Retinal pigment epithelial cell (primary cell): ENCODE data around the gene FGF4.
"Not testable (repeated sequence)": the region's sequence is repeated elsewhere in the genome, so short reads cannot be mapped to it uniquely, and the experiment has no call there.

Experiments
- DNase-seq: peaks from one replicate; pipeline ENCODE4 v3.0.0-alpha.2; 2010; ENCODE audit warnings: low read depth
- H3K4me3 ChIP-seq: 2 replicates; pipeline ENCODE4 v1.5.1; 2011; ENCODE audit warnings: mild to moderate bottlenecking, low read length, control low read depth, moderate library complexity
- TF ChIP-seq, protein P1 (sequence below): conservative IDR thresholded peaks from 2 replicates; pipeline ENCODE4 v1.5.1; 2011; ENCODE audit warnings: low read depth, low read length, control low read depth, inconsistent platforms

Gene FGF4

DNA sequence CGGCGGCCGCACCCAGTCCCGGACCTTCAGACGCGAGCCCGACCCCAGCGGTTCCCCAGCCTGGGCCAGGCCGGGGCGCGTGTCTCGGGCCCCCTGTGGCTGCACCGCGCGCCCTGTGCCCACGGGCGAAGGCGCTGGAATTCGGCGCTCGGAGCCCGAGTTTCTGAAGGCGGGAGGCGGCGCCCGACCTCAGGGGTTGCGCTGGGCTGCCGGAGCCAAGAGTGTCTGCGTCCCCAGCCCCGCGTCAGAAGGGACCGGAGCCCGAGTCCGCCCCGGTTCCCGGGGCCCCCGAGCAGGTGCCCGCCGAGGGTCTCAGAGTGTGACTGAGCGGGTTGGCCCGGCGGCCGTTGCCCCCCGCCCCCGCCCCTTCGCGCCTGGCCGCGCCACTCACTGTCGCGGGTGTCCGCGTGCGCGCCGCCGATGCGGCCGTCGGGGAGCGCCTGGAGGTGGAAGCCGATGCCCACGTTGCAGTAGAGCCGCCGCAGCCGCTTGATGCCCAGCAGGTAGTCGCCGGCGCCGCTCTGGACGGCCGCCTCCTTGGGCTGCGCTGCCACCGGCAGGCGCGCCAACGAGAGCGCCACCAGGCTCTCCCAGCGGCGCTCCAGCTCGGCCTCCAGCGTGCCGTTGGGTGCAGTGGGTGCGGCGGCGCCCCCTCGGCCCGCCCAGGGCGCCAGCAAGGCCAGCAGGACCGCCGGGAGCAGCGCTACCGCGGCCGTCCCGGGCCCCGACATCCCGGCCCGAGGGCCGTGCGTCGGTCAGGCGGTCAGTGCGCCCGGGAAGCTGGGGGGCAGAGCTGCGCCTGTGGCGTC lies 583 bp downstream of the FGF4 start:
- TF ChIP-seq, protein P1, sequence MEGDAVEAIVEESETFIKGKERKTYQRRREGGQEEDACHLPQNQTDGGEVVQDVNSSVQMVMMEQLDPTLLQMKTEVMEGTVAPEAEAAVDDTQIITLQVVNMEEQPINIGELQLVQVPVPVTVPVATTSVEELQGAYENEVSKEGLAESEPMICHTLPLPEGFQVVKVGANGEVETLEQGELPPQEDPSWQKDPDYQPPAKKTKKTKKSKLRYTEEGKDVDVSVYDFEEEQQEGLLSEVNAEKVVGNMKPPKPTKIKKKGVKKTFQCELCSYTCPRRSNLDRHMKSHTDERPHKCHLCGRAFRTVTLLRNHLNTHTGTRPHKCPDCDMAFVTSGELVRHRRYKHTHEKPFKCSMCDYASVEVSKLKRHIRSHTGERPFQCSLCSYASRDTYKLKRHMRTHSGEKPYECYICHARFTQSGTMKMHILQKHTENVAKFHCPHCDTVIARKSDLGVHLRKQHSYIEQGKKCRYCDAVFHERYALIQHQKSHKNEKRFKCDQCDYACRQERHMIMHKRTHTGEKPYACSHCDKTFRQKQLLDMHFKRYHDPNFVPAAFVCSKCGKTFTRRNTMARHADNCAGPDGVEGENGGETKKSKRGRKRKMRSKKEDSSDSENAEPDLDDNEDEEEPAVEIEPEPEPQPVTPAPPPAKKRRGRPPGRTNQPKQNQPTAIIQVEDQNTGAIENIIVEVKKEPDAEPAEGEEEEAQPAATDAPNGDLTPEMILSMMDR, result no peak
- no peak for DNase-seq
- no peak overlapping the region for H3K4me3 ChIP-seq

DNA sequence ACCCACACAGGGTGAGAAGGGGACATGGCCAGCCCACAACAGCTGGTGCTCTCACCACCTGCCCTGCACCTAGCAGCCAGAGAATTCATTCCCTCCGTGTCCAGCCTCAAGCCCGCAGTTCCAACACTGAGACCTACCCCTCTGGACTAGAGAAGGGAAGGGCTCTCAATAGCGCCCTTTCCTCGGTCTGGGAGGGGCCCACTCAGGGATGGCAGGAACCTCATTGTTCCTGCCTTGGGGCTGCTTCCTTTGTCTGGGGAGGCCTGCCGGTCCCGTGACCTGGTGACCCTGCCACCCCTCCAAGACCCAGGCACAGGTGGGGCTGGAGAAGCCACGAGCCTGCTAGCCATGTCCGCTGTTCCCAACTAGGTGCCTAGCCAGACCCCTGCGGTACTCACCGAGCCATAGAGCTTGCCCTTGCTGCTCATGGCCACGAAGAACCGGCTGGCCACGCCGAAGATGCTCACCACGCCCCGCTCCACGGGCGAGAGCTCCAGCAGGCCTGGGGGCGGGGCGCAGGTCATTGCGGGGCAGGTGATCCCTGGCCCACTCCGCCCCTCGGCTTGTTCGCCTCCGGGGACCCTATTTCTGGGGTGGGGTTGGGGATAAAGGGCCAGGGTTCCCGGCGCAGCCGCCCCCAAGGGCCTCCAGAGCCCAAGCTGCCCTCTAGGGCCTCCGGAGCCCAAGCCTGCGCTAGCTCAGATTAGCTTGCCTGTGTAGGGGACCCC lies 1.4 kb downstream of the FGF4 start:
- no peak overlapping the region for H3K4me3 ChIP-seq
- no peak for DNase-seq
- TF ChIP-seq, protein P1, result no peak

DNA sequence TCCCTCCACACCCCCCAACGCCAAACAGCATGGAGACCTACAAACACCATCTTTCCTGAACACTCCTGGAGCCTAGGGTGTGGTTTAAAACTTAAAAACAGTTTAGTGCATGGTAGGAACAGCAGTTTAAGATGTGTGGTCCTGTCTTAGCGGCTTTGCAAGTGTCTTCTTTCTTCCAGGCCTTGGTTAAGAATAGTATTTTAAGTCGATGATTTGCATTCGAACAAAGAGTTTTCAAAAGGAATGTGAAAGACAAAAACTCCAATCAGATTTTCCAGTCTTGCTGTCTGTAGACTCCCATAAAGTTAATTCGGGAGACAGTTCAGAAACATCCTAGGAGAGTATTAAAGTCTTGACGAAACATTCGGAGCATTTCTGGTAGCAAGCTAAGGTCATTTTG lies 3.7 kb downstream of the FGF4 start:
- TF ChIP-seq, protein P1, result no peak

DNA sequence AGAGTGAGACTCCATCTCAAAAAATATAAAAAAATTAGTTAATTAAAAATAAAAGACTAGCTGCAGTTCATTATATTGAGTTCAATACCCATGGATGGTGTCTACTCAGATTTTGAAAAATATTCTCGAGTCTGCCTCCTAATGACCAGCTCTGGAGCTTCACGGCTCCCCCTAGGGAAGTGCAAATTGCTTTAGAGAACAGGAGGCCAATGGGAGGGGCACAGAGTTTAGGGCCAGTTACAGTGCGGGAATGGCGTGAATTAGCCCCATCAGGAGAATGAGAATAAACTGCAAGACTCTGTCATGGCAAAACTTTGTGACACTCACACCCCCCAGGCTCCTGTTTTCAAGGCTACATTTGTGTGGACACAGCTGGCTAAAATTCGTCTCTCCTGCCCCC lies 4.6 kb downstream of the FGF4 start:
- H3K4me3 ChIP-seq, result no peak overlapping the region
- TF ChIP-seq, protein P1, result no peak
- no peak for DNase-seq

More for the DNA sequence above, 3.7 kb downstream of the FGF4 start:
- H3K4me3 ChIP-seq, result no peak overlapping the region
- DNase-seq, result no peak

DNA sequence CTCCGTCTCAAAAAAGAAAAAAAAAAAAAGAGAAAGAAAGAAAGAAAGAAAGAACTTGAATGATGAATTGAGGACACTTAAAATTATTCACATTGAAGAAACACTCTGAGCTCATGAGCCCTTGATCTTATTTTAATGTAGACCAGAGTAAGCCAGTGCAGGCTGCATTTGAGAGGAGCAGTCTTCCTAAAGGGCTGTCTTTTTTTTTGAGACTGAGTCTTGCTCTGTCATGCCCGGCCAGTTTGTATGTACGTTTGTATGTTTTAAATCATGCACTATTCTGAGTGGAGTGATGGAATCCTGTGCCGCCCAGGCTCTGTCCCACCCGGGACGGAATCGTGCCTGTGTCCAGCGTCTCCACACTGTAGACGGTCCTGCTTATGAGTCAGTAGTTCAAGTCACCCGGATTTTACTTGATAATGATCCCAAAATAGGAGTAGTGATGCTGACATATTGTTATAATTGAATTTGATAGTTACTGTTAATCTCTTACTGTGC lies 9.6 kb downstream of the FGF4 start:
- TF ChIP-seq, protein P1, result no peak
- DNase-seq, result no peak
- H3K4me3 ChIP-seq, result no peak overlapping the region

DNA sequence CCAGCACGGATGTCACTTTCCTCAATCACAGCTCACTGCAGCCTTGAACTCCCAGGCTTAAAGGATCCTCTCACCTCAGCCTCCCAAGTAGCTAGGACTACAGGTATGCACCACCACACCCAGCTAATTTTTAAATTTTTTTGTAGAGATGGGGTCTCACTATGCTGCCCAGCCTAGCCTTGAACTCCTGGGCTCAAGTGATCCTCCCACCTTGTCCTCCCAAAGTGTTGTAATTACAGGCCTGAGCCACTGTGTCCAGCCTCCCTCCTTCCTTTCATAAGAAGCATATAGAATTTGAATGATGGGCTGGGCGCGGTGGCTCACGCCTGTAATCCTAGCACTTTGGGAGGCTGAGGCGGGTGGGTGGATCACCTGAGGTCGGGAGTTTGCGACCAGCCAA lies 10.2 kb downstream of the FGF4 start:
- DNase-seq, H3K4me3 ChIP-seq: not testable (repeated sequence)

DNA sequence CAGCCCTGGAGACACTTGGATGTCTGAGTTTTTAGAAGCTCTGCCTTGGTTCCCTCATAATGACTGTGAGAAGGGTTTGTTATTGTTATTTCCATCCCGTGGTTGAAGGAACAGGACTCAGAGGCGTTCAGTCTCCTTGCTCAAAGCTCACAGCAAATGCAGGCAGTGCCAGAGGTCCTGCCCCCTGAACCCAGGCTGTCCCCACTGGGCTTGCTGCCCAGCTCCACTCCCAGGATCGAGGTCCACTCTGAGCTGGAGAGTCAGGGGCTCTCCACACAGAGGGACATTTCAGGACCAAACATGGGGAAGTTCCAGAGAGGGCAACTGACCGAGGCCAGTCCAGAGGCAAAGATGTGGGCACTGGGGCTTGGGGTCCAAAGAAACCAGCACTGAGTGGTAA lies 14.8 kb downstream of the FGF4 start:
- no peak overlapping the region for H3K4me3 ChIP-seq
- TF ChIP-seq, protein P1, result no peak
- DNase-seq, result no peak
